Natural killer cell (primary cell): Measurements from ENCODE around the gene KLHL14. TPM values are rescaled to one million over a fixed set of nuclear protein-coding genes. Genes with fewer than 3 reads are reported as not detected.

Source experiments
- ATAC-seq, 3 donors: fragments of 150-1000 bp in 2 of 3; fragments of 200-7000 bp in 1 of 3; cut with Tn5 transposase; 1 replicate in 1 of 3; 2 replicates in 2 of 3; pipeline ENCODE4 v1.10.0; 2021; ENCODE audit warnings: mild to moderate bottlenecking in 2 of 3, moderate library complexity in 2 of 3
- DNase-seq, 2 donors: peaks; one replicate each; pipeline versions ENCODE4 v3.0.0 to v3.0.0-alpha.2; 2013 to 2021; ENCODE audit warnings: mixed read lengths in 1 of 2
- H3K27ac ChIP-seq: one replicate; pipeline ENCODE4 v1.5.1; 2013; ENCODE audit warnings: mild to moderate bottlenecking, low read length
- H3K27me3 ChIP-seq: one replicate; pipeline ENCODE4 v1.6.1; 2013; ENCODE audit warnings: low read length; ENCODE audit not compliant: control insufficient read depth, insufficient read depth
- H3K36me3 ChIP-seq: one replicate; pipeline ENCODE4 v1.6.1; 2013; ENCODE audit warnings: low read length; ENCODE audit not compliant: control insufficient read depth, insufficient read depth
- H3K4me1 ChIP-seq: one replicate; pipeline ENCODE4 v1.6.1; 2013; ENCODE audit warnings: low read length; ENCODE audit not compliant: control insufficient read depth, insufficient read depth
- H3K4me3 ChIP-seq: one replicate; pipeline ENCODE4 v1.5.1; 2013; ENCODE audit warnings: low read length
- H3K9me3 ChIP-seq: one replicate; pipeline ENCODE4 v1.6.1; 2013; ENCODE audit warnings: low read length; ENCODE audit not compliant: control insufficient read depth, insufficient read depth
- H3K27ac Mint-ChIP-seq, 2 donors: one replicate each; pipeline ENCODE4 v1.8.0; 2022; ENCODE audit warnings: mild to moderate bottlenecking in 2 of 2, mixed read lengths in 2 of 2, moderate library complexity in 1 of 2
- H3K27me3 Mint-ChIP-seq, 2 donors: one replicate each; pipeline ENCODE4 v1.8.0; 2022; ENCODE audit warnings: low read depth in 2 of 2, mixed read lengths in 2 of 2
- H3K36me3 Mint-ChIP-seq: one replicate; pipeline ENCODE4 v1.8.0; 2022; ENCODE audit warnings: mixed read lengths
- H3K4me1 Mint-ChIP-seq, 2 donors: one replicate each; pipeline ENCODE4 v1.8.0; 2022; ENCODE audit warnings: mixed read lengths in 2 of 2
- H3K4me3 Mint-ChIP-seq: one replicate; pipeline ENCODE4 v1.8.0; 2022; ENCODE audit warnings: mild to moderate bottlenecking, moderate library complexity, mixed read lengths
- H3K9me3 Mint-ChIP-seq, 2 donors: one replicate each; pipeline ENCODE4 v1.8.0; 2022; ENCODE audit warnings: mixed read lengths in 2 of 2
- WGBS: methylation state at CpG from one replicate; pipeline ENCODE4 v1.1.7; 2013; ENCODE audit warnings: missing lambda C conversion rate; ENCODE audit not compliant: insufficient coverage; 5-methylcytosine and 5-hydroxymethylcytosine counted together
- intact Hi-C: fragments of 100-400 bp; cut with micrococcal nuclease; formaldehyde crosslinking; loops from one replicate; pipeline ENCODE4 v1.14.2; 2022
- total RNA-seq, 4 donors: library from RNA; stranded (reverse); fragments of 120-200 nt in 1 of 4; gene quantifications; one replicate each; pipeline versions ENCODE4 v1.2.3 to v1.2.4, GENCODE V29; 2013 to 2022
- TF ChIP-seq, protein P1 (sequence below): fragments of 200-600 bp; IDR thresholded peaks from one replicate; pipeline ENCODE4 v1.8.0; 2022; ENCODE audit warnings: antibody characterized with exemption

Gene KLHL14
- total RNA-seq, 3 donors from 2014 or later (not counting 1 experiment from before 2014, with no cell fraction given), result 0.26 to 0.28 TPM; not detected in 1

DNA sequence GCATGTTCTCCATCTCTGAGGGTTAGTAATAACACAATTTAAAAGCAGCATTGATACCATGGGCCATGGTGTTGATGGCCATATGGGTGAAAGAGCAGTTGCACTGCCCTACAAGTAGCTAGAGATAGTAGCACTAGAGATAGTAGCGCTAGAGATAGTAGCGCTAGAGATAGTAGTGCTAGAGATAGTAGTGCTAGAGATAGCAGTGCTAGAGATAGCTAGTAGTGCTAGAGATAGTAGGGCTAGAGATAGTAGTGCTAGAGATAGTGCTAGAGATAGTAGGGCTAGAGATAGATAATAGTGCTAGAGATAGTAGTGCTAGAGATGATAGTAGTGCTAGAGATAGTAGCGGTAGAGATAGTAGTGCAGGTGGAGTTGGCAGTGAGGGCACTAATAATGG, 39.5 kb upstream of the KLHL14 start:
- TF ChIP-seq, protein P1, sequence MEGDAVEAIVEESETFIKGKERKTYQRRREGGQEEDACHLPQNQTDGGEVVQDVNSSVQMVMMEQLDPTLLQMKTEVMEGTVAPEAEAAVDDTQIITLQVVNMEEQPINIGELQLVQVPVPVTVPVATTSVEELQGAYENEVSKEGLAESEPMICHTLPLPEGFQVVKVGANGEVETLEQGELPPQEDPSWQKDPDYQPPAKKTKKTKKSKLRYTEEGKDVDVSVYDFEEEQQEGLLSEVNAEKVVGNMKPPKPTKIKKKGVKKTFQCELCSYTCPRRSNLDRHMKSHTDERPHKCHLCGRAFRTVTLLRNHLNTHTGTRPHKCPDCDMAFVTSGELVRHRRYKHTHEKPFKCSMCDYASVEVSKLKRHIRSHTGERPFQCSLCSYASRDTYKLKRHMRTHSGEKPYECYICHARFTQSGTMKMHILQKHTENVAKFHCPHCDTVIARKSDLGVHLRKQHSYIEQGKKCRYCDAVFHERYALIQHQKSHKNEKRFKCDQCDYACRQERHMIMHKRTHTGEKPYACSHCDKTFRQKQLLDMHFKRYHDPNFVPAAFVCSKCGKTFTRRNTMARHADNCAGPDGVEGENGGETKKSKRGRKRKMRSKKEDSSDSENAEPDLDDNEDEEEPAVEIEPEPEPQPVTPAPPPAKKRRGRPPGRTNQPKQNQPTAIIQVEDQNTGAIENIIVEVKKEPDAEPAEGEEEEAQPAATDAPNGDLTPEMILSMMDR, result no peak
- H3K4me1 Mint-ChIP-seq, result no peaks in the 10 kb centered on the region
- peaks cover 4 to 7% of the 10 kb centered on the region in 2 donors for H3K9me3 Mint-ChIP-seq
- Histone ChIP-seq H3K36me3 (no peaks in the 10 kb centered on the region), H3K27me3 (no peaks in the 10 kb centered on the region), H3K4me1 (no peaks in the 10 kb centered on the region), H3K27ac (no peak overlapping the region), H3K4me3 (no peak overlapping the region), H3K9me3 (no peaks in the 10 kb centered on the region)
- no peak for ATAC-seq
- H3K27me3 Mint-ChIP-seq, result no peaks in the 10 kb centered on the region
- no peaks in the 10 kb centered on the region for H3K36me3 Mint-ChIP-seq
- 69% methylated on average over 3 of the region's 3 CpGs for WGBS
- H3K4me3 Mint-ChIP-seq, result no peak overlapping the region
- DNase-seq, result no peak
- no peak overlapping the region for H3K27ac Mint-ChIP-seq
- intact Hi-C loops, result no loop called here

DNA sequence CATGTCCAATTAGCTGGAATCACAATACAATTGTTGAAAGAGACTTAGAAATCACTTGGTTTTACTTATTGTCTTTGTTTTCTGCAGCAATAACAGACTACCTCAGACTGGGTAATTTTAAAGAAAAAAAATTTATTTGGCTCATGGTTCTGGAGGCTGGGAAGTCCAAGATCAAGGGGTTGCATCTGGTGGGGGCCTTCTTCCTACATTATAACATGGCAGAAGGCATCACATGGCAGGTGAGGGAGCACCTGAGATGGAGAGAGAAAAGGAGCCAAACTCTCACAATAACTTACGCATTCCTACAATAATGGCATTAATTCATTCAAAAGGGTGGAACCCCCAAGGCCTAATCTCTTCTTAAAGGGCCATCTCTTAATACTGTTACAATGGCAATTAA, 37.5 kb upstream of the KLHL14 start:
- Mint-ChIP-seq H3K27ac (no peak overlapping the region), H3K9me3 (peaks cover 4 to 5% of the 10 kb centered on the region in 2 donors), H3K4me3 (no peak overlapping the region), H3K36me3 (no peaks in the 10 kb centered on the region), H3K4me1 (no peaks in the 10 kb centered on the region), H3K27me3 (no peaks in the 10 kb centered on the region)
- no peaks in the 10 kb centered on the region for H3K36me3 ChIP-seq
- no peak overlapping the region for H3K4me3 ChIP-seq
- H3K27me3 ChIP-seq, result no peaks in the 10 kb centered on the region
- no peaks in the 10 kb centered on the region for H3K4me1 ChIP-seq
- TF ChIP-seq, protein P1, result no peak
- H3K9me3 ChIP-seq, result no peaks in the 10 kb centered on the region
- no peak overlapping the region for H3K27ac ChIP-seq
- no peak for DNase-seq
- ATAC-seq, result no peak
- WGBS, result 100% methylated on average over 1 of the region's 1 CpG
- intact Hi-C loops, result no loop called here

DNA sequence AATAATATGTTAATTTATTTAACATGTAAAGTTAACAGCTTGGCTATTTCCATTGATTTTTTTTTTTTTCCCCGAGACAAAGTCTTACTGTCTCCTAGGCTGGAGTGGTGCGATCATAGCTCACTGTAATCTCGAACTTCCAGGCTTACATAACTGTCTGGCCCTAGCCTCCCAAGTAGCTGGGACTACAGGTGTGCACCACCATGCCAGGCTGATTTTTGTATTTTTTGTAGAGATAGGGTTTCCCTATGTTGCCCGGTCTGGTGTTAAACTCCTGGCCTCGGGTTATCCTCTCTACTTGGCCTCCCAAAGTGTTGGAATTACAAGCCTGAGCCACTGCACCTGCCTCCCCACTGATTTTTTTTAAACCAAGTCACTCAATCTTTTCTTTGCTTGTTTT, 32.5 kb upstream of the KLHL14 start:
- no peaks in the 10 kb centered on the region for H3K27me3 Mint-ChIP-seq
- ATAC-seq, result no peak
- Histone ChIP-seq H3K9me3 (no peaks in the 10 kb centered on the region), H3K36me3 (no peaks in the 10 kb centered on the region), H3K27me3 (no peaks in the 10 kb centered on the region), H3K4me3 (no peak overlapping the region), H3K27ac (no peak overlapping the region), H3K4me1 (no peaks in the 10 kb centered on the region)
- no peaks in the 10 kb centered on the region for H3K4me1 Mint-ChIP-seq
- DNase-seq, result no peak
- H3K27ac Mint-ChIP-seq, result no peak overlapping the region
- peaks cover 4 to 7% of the 10 kb centered on the region in 2 donors for H3K9me3 Mint-ChIP-seq
- H3K36me3 Mint-ChIP-seq, result no peaks in the 10 kb centered on the region
- no peak overlapping the region for H3K4me3 Mint-ChIP-seq
- intact Hi-C loops, result no loop called here
- TF ChIP-seq, protein P1, result no peak
- 83% methylated on average over 5 of the region's 5 CpGs for WGBS

DNA sequence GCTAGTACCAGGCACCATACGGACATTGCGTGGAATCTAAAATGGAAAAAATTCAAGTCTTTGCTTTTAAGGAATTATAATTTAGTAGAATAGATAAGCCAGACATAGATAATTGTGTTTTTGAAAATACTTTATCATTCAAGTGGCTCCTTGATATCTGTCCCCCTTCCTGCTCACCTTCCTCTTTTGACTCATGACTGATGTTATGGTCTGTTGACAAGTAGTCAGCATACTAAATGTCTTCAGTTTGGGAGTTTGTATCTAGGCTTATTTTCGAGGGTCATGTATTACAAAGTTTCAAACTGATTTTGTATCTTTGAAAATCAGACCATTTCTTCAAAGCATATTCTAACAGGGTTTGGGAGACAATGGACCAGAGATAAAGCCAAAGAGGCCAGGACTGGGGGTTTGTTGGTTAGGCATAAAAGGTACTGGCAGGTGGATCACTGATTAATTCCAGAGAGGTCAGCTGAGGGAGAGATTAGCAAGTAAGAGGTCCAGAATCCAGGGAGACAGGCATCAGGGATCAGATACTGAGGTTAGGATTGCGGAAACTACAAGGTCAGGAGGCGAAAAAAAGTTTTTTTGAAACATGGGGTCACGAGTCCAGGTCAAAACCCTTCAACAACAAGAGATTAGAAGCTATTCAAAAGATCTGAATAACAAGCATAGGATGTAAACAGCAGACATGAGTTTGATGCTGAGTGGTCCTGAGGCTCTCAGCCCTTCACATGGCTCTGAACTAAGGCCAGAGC, 31.5 kb upstream of the KLHL14 start:
- Mint-ChIP-seq H3K27ac (no peak overlapping the region), H3K27me3 (no peaks in the 10 kb centered on the region), H3K9me3 (peaks cover 4 to 7% of the 10 kb centered on the region in 2 donors), H3K36me3 (no peaks in the 10 kb centered on the region), H3K4me3 (no peak overlapping the region), H3K4me1 (no peaks in the 10 kb centered on the region)
- intact Hi-C loops, result no loop called here
- WGBS, result 88% methylated on average over 5 of the region's 6 CpGs
- Histone ChIP-seq H3K27me3 (no peaks in the 10 kb centered on the region), H3K4me1 (no peaks in the 10 kb centered on the region), H3K4me3 (no peak overlapping the region), H3K36me3 (no peaks in the 10 kb centered on the region), H3K27ac (peak overlapping the region; percentile 41), H3K9me3 (no peaks in the 10 kb centered on the region)
- TF ChIP-seq, protein P1, result no peak
- DNase-seq (no peak), ATAC-seq (no peak)
